LNCAP (cell line): ENCODE data around the gene NCEH1.

Experiments
- CTCF ChIP-seq: fragments of 450-650 bp; IDR thresholded peaks from 2 replicates; pipeline ENCODE4 v1.5.1; 2017; ENCODE audit warnings: mild to moderate bottlenecking

The NCEH1 gene

GRCh38 chr3:172582712-172583111 is 128.2 kb downstream of the NCEH1 start:
- no peak for TF ChIP-seq CTCF

GRCh38 chr3:172581757-172582166 is 129.1 kb downstream of the NCEH1 start:
- TF ChIP-seq CTCF: no peak

GRCh38 chr3:172580680-172581401 is 130.0 kb downstream of the NCEH1 start:
- no peak for TF ChIP-seq CTCF
